ENCODE measurements around the gene BEAN1.

Gene BEAN1

DNA sequence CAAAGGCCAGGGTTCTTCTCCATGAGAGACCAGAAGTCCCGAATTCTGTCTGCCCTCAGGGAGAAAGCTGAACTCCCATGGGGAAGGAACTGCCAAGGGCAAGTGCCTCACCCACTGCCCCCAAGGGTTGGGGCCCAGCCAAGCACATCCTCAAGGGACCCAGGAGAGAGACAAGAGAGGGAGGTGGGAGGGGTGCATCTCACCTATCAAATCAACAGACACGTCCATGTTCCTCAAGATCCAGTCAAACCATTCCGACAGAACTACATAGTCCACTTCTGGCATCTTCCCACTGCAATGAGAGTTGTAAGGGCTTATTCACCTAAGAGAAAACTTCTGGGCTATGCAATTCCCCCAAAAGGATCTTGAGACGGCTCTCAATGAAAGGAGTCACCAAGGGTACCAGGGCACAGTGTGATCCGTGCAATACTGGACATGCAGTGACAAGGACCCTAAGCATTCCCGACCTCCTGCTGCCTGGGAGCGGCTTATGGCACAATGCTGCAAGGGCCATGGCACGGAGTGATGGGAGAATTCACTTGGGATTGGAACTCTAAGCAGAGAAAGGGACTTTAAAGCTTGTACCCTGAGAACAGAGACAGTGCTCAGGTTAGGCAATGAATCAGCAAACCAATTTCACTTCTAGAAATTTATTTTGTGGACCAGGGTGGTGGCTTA lies 90.6 kb downstream of the BEAN1 start:
- Mint-ChIP-seq H3K9me3 (no peaks in the 10 kb centered on the region), H3K4me3 (peak overlapping the region; percentile 76), H3K36me3 (no peaks in the 10 kb centered on the region), H3K27me3 (no peaks in the 10 kb centered on the region), H3K27ac (peak overlapping the region; percentile 76), H3K4me1 (peaks cover 75% of the 10 kb centered on the region)

DNA sequence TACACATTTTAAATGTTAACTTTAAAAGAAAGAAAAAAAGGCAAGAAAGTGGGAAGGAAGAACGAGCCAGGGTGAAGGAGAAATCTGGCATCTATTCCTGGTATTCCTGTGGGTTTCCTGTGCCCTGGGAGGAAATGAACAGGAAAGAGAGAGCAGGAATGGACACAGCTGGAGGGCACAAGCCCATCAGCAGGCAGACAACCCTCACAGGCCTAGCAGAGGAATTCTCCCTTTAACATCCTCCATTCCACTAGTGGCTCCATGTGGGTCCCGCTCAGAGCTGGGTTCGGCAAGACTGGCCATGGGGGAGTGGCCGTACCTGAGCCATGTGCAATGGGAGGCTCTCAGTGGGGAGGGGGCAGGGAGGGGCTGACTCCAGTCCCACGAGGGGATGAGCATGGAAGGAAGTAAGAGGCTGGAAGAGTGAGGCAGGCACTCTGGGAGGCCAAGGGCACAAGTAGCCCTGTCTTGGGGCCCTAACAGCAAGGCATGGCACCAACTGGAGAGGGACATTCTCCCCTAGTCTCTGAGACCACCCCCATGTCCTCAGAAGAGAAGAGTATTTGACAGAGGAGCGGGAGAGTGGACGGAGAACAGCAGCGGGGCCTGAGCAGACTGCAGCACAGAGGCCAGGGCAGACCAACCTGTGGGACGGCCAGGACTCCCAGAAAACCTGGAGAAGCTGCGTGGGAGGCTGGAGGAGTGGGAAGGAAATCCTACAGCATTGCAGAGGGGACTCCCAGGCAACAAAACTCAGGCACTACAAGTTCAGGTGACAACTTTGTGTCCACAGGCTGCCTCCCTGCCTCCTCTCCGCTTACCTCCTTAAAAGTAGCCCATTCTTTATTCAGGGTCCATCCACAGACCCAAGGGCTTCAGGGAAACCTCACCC lies 92.6 kb downstream of the BEAN1 start:
- H3K27ac Mint-ChIP-seq = peak overlapping the region; percentile 41
- H3K36me3 Mint-ChIP-seq = no peaks in the 10 kb centered on the region
- peak overlapping the region; percentile 11 for H3K4me3 Mint-ChIP-seq
- H3K9me3 Mint-ChIP-seq = no peaks in the 10 kb centered on the region
- H3K4me1 Mint-ChIP-seq = peaks cover 92% of the 10 kb centered on the region
- H3K27me3 Mint-ChIP-seq = no peaks in the 10 kb centered on the region

DNA sequence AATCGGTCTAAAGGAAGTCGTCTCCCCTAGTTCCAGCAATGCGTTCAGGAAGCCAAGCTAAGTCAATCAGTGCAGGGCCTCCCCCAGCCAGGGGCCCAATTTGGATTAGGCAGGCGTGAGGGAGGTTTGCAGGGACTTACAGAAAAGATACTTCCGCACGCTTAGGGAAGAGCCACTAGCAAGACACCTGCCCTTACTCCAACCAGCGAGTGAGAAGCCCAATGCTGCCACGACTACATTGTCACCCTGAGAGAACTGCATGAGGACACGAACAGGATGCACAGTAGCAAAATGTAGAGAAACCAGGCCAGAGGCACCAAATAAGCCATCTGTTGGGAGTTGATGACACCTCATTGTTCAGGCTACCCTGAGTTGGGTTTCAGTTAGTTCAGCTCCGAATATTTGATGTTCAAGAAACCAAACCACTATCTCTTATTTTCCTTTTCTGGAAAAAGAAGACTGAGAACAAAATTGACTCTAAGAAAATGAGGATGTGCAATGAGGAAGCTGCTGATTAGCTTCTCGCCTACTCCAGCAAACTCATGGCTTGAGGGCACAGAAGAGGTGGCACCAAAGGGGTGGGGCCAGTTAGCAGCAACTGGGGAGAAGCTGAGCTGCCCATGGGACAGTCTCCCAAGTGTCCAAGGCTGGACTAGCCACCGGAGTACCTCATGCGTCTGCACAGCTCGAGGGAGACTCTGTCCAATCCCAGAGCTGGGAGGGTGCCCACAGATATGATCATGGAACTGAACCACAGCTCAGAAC lies 93.5 kb downstream of the BEAN1 start:
- Mint-ChIP-seq H3K36me3 (no peaks in the 10 kb centered on the region), H3K9me3 (no peaks in the 10 kb centered on the region), H3K4me3 (peak overlapping the region; percentile 26), H3K27ac (no peak overlapping the region), H3K4me1 (peaks cover 92% of the 10 kb centered on the region), H3K27me3 (no peaks in the 10 kb centered on the region)

DNA sequence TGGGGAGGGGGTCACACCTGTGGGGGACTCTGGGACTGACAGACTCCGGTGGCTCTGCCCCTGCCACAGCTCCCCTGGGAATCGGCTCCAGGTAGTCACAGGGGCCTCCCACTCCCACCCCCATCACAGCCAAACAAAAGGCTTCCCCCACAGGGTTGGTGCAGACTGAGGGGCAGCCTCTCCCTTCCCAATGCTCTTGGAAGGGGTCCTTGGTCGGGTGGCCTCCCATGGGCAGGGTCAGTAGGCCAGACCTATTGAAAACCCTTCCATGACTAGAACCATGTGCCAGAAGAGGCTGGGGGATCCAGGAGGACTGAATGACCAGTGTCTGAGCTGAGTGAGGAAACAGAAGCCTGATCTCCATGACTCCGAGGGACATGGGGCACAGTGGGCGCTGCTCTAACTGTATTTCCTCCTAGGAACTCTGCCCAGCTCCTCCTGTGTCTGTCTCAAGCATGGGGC lies 94.2 kb downstream of the BEAN1 start:
- Mint-ChIP-seq H3K27me3 (no peaks in the 10 kb centered on the region), H3K4me3 (peak overlapping the region; percentile 83), H3K36me3 (no peaks in the 10 kb centered on the region), H3K4me1 (peaks cover 92% of the 10 kb centered on the region), H3K27ac (peak overlapping the region; percentile 89), H3K9me3 (no peaks in the 10 kb centered on the region)

DNA sequence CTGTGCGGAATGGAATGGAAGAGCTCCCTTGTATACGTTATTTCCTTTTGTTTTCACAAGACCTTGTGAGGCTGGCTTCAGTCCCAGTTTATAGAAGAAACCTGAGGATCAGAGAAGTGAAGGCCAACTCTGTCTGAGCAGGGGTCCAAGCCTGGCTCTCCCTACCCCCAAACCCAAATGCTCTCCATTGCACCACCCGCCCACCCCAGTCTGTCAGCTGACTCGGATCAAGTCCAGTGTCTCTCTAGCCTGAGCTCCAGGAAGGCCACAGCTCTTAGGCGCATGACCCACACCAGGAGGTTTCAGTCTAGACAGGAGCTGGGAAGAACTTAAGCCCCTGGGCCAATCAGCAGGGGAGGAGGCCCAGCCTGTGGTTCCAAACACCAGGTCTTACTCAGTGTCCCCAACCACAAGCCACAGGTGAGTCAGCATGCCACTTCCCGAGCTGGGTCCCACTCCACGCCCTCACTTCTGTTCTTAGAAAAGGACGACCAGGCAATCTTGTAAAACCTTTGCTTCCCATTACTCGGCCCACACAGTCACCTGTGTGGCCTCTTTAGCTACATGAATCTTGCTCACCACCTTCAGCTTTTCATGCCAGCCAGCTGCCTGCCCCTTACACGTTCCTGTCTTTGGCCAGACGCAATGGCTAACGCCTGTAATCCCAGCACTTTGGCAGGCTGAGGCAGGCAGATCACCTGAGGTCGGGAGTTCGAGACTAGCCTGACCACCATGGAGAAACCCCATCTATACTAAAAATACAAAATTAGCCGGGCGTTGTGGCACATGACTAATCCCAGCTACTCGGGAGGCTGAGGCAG lies 95.1 kb downstream of the BEAN1 start:
- Mint-ChIP-seq H3K27me3 (no peaks in the 10 kb centered on the region), H3K9me3 (no peaks in the 10 kb centered on the region), H3K36me3 (no peaks in the 10 kb centered on the region), H3K4me3 (peak overlapping the region; percentile 83), H3K4me1 (peaks cover 87% of the 10 kb centered on the region), H3K27ac (peak overlapping the region; percentile 89)

DNA sequence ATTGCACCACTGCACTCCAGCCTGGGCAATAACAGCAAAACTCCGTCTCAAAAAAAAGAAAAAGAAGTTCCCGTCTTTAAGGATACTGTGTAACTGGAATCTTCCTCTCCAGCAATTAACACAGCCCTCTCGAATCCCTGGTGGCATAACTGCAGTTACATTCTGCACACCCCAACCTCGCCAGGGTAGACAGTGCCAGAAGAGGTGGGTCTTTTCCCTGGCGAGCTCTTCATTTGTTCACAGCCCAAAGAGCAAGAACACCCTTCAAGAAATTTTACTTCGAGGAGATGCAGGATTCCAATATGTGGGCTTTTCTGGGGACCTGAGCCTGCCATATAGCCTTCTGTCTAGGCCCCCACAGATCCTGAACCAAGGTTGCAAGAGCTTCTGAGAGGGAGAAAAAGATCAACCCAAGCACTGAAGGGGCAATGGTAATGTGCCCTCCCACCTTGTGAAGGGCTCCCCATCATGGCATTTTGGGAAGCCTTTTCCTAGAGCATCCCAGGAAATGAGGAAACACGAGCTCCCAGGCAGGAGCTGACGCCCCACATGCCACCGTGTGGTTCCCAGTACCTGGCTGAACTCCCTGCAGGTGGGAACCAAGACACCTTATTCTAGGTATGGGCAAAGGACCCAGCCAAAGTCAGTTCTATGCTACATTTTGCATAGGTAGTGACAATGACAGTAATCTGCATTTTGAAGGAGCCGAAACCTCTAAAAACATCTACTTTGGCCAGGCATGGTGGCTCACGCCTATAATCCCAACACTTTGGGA lies 95.9 kb downstream of the BEAN1 start:
- H3K27me3 Mint-ChIP-seq = no peaks in the 10 kb centered on the region
- peak overlapping the region; percentile 70 for H3K27ac Mint-ChIP-seq
- H3K4me3 Mint-ChIP-seq = peak overlapping the region; percentile 83
- H3K36me3 Mint-ChIP-seq = no peaks in the 10 kb centered on the region
- H3K4me1 Mint-ChIP-seq = peaks cover 84% of the 10 kb centered on the region
- H3K9me3 Mint-ChIP-seq = no peaks in the 10 kb centered on the region

DNA sequence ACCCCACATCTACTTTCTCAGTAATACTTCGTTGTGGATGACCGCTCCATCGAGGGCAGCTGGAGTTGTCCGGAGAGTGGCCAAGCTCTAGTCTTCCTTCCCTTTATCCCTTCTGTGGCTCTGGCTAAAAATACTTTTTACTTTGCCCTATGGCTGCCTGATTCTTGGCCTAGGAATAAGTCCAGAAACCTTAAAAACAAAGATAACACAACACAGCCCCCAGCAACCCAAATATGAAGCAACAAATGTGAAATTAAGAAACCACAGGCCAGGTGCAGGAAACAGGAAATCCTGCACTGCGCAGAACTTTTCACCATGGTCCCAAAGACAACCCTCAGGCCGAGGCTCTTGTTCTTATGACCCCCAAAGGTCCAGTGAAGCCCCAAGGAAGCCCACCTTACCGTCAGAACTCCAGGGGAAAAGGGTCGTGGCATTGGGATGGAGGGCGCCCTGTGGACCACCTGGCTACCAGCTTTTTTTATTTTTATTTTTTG lies 96.8 kb downstream of the BEAN1 start:
- H3K27ac Mint-ChIP-seq = peak overlapping the region; percentile 81
- no peaks in the 10 kb centered on the region for H3K9me3 Mint-ChIP-seq
- H3K4me3 Mint-ChIP-seq = peak overlapping the region; percentile 69
- H3K36me3 Mint-ChIP-seq = no peaks in the 10 kb centered on the region
- H3K4me1 Mint-ChIP-seq = peaks cover 79% of the 10 kb centered on the region
- H3K27me3 Mint-ChIP-seq = no peaks in the 10 kb centered on the region

DNA sequence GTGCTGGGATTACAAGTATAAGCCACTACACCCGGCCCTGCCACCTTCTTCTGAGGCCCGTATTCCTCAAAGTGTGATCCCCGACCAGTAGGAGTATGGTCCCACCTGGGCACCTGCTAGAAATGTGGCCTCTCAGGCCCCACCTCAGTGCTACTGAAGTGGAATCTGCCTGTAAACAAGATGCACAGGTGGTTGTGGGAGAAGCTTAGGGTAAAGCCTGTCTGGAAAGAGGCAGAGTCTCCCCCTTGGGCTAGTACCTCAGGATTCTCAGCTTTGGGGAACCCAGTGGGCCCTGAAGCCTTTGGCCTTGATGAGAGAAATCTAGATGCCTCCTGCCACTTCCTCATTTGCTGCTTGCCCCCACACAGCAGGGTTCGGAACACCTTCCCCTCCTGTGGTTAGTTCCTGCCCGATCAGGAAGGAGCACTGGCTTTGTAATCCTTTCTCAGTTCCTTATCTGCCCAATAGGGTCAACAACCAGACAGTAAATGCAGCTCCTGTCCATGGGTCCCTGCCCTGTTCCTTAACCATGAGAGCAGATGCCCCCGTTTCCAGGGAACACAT lies 97.6 kb downstream of the BEAN1 start:
- H3K4me1 Mint-ChIP-seq = peaks cover 76% of the 10 kb centered on the region
- peak overlapping the region; percentile 59 for H3K27ac Mint-ChIP-seq
- H3K36me3 Mint-ChIP-seq = no peaks in the 10 kb centered on the region
- no peaks in the 10 kb centered on the region for H3K9me3 Mint-ChIP-seq
- H3K27me3 Mint-ChIP-seq = no peaks in the 10 kb centered on the region
- H3K4me3 Mint-ChIP-seq = peak overlapping the region; percentile 26

DNA sequence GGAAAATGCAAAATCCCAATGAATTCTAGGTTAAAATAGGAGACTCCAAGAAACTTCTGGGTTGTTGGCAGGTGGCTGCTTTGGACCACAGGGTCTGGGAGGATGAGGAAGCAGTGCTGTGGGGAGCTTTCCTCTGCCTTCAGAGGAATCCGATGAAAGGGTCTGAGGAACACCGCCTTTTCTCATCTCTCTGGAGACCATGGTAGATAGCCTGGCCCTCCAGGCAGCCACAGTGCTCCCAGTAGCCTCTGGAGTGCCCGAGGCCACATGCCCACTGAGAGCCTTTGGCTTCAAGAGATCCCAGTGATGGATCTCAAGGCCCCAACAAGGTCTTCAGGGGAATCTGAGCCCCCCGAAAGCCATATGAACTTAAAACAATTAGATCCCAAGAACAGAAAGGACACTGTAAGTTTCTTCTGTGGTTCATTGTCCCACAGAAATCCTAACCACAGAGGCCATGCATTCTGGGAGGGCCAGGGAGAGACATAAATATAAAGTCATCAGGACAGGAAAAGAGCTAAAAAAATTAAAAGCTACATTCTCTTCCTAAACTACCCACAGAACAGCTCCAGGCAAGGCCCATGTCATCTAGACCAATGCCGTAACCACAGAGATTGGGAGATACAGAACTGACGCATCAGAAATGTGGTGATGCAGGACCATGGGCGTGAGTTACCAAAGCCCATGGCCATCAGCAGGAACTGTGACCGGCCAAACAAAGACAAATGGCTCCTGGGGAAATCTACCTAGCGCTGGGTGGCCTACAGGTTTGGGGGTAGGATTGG lies 98.5 kb downstream of the BEAN1 start:
- no peaks in the 10 kb centered on the region for H3K9me3 Mint-ChIP-seq
- no peaks in the 10 kb centered on the region for H3K27me3 Mint-ChIP-seq
- H3K27ac Mint-ChIP-seq = peak overlapping the region; percentile 74
- peaks cover 73% of the 10 kb centered on the region for H3K4me1 Mint-ChIP-seq
- H3K4me3 Mint-ChIP-seq = no peak overlapping the region
- H3K36me3 Mint-ChIP-seq = no peaks in the 10 kb centered on the region

DNA sequence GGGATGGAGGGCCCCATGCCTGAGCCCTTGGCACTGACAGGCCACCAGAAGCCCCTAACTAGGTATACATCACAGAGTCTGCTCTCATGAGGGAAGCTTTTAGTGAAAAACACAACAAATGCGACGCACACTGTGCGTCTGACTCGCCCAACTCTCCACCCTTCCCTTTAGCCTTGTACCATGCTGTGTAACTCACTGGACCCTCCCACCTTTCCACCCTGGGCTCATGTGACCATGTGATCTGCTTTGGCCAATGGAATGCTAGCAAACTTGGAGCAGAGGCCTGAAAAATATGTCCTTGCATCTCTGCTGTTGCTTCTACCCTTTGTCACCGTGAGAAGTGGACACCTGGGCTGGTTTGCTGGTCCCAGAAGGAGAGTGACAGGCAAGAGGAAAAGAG lies 101.2 kb downstream of the BEAN1 start:
- Mint-ChIP-seq H3K4me3 (no peak overlapping the region), H3K36me3 (no peaks in the 10 kb centered on the region), H3K9me3 (no peaks in the 10 kb centered on the region), H3K27me3 (no peaks in the 10 kb centered on the region), H3K4me1 (peaks cover 46% of the 10 kb centered on the region), H3K27ac (no peak overlapping the region)

DNA sequence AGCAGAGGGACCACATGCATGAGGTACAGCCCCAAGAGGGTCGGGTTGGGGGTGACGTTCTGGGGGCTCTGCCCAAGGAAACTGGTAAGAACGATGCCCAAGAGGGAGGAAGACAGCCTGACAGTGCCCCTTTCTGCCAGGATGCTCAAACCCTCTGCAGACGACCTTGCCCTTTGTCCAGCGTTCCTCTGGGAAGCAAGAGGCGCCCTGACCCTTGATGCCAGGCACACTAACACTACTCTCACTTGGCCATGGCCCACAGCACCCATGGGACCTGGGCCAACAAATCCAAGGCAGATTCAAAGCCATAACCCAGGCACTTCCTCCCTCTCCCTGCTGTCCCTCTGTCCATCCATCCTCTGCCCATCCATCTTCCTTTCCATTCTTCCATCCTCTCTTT lies 102.4 kb downstream of the BEAN1 start:
- H3K4me1 Mint-ChIP-seq = peaks cover 35% of the 10 kb centered on the region
- no peak overlapping the region for H3K4me3 Mint-ChIP-seq
- H3K36me3 Mint-ChIP-seq = no peaks in the 10 kb centered on the region
- H3K27ac Mint-ChIP-seq = no peak overlapping the region
- no peaks in the 10 kb centered on the region for H3K27me3 Mint-ChIP-seq
- H3K9me3 Mint-ChIP-seq = no peaks in the 10 kb centered on the region

Data from activated naive CD4-positive, alpha-beta T cell treated with anti-CD3 and anti-CD28 coated beads, Interleukin-2, amount 50 U/mL, for 24 hours (primary cell).